Measurements from ENCODE around the gene GBP2. TPM values are rescaled to one million over a fixed set of nuclear protein-coding genes. Genes with fewer than 3 reads are reported as not detected.

GBP2 gene, protein sequence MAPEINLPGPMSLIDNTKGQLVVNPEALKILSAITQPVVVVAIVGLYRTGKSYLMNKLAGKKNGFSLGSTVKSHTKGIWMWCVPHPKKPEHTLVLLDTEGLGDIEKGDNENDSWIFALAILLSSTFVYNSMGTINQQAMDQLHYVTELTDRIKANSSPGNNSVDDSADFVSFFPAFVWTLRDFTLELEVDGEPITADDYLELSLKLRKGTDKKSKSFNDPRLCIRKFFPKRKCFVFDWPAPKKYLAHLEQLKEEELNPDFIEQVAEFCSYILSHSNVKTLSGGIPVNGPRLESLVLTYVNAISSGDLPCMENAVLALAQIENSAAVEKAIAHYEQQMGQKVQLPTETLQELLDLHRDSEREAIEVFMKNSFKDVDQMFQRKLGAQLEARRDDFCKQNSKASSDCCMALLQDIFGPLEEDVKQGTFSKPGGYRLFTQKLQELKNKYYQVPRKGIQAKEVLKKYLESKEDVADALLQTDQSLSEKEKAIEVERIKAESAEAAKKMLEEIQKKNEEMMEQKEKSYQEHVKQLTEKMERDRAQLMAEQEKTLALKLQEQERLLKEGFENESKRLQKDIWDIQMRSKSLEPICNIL
- 14.5 TPM for polyA plus RNA-seq (2013, experiment 1 of 2)
- 16.1 TPM for polyA plus RNA-seq (2013, experiment 2 of 2)

DNA sequence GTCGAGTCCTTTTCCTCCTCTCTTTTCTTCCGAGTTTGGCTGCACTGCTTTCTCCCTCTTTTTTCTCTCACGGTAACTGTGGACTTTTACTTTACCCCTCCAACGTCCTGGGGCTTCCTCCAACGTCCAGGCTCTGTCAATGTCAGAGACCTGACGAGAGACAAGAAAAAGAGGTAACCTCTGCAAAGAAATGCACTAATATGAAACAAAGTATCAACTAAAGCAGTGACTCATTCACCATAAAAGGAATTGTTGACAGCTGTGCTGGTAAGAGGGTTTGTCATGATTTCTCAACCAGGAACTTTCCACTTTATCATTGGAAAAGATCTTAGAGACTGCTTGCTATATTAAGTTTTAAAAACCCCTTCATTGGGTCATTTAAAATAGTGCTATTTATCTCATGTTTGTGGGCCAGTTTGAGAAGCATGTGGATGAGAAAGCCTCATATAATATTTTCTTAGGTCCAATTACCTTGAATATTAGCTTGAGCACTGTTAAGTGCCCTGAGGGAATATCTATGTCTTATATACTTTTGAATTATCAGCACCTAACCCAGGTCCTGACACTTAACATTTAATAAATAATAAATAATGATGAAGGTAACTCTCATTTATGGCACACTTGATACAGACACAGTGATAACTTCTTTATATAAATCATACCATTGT, at the start of gene GBP2:
GBP2 (minus strand) TSS at position 202 of the 668 bp plus-strand sequence. CDS start 4,148 bp downstream, outside the sequence.
- no peak within 1 kb of the TSS for H3K4me3 ChIP-seq (ENCODE audit: extremely low read depth, insufficient read depth, low read length, poor library complexity, severe bottlenecking)
- H3K27ac ChIP-seq (ENCODE audit: low read depth, low read length, severe bottlenecking): peak within 1 kb of the TSS; percentile 80
- H3K4me1 ChIP-seq (ENCODE audit: control insufficient read depth, insufficient read depth, low read length, poor library complexity, severe bottlenecking): peaks cover 14% of the 10 kb centered on the region
- H3K9me3 ChIP-seq (ENCODE audit: control insufficient read depth, low read length): no peaks in the 10 kb centered on the region
- H3K36me3 ChIP-seq (ENCODE audit: control insufficient read depth, insufficient read depth, low read length): no peaks in the 10 kb centered on the region
- 69 to 72% methylated on average over 5 to 6 of the region's 6 CpGs for WGBS, 2 experiments (ENCODE audit: insufficient coverage in 2 of 2)

DNA sequence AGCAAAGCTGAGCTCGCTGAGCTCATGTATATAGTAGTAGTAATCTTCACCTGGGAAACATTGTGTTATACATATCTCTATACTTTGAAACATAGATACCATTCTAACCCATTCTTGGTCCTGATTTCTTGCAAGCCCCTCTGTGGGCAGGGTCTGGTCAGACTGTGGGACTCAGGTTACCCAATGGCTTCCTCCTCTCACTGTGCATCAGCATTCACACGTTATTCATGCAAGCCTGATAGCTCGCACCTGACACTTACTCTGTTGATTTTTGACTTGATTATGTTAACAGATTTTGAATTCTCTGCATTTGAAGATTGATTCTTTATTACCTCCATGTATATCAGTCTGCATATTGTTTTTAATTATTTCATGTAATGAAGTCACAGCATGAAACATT, 48.6 kb upstream of the GBP2 start:
- Histone ChIP-seq H3K4me3 (ENCODE audit: extremely low read depth, insufficient read depth, low read length, poor library complexity, severe bottlenecking) (no peak overlapping the region), H3K4me1 (ENCODE audit: control insufficient read depth, insufficient read depth, low read length, poor library complexity, severe bottlenecking) (no peaks in the 10 kb centered on the region), H3K36me3 (ENCODE audit: control insufficient read depth, insufficient read depth, low read length) (no peaks in the 10 kb centered on the region), H3K27ac (ENCODE audit: low read depth, low read length, severe bottlenecking) (no peak overlapping the region), H3K9me3 (ENCODE audit: control insufficient read depth, low read length) (no peaks in the 10 kb centered on the region)
- no CpG with 5 or more reads among the region's 3 CpGs for WGBS, 2 experiments (ENCODE audit: insufficient coverage in 2 of 2)

DNA sequence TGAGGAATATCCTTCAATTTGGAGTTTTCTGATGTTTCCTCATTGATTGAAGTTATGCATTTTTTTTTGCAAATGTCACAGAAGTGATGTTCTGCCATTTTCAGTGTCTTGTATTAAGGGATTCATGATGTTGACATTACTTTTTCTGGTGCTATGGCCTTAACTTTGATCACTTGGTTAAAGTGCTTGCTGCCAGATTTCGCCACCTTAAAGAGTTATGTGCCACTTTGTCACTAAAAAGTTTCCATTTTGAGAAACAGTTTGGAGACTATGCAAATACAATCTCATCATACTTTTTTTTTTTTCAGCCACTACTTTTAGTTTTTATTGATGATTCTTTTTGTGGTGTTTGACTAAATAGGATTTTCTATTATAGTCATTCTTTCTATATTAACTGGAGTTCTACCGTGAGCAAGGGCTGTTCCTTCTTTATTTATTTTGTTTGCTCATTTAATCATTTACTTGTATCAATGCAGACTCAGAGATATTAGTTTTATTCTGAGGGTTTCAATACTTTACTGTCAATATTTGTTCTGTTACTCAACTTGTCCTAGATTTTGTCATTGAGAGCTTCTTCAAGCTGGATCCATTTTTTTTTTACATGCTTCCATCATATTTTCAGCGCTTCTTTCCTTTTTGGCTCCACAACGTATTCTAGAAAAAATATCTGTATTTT, 46.7 kb upstream of the GBP2 start:
- 90 to 100% methylated on average over 2 of the region's 4 CpGs for WGBS, 2 experiments (ENCODE audit: insufficient coverage in 2 of 2)
- Histone ChIP-seq H3K36me3 (ENCODE audit: control insufficient read depth, insufficient read depth, low read length) (no peaks in the 10 kb centered on the region), H3K9me3 (ENCODE audit: control insufficient read depth, low read length) (no peaks in the 10 kb centered on the region), H3K4me3 (ENCODE audit: extremely low read depth, insufficient read depth, low read length, poor library complexity, severe bottlenecking) (no peak overlapping the region), H3K4me1 (ENCODE audit: control insufficient read depth, insufficient read depth, low read length, poor library complexity, severe bottlenecking) (no peaks in the 10 kb centered on the region), H3K27ac (ENCODE audit: low read depth, low read length, severe bottlenecking) (no peak overlapping the region)

DNA sequence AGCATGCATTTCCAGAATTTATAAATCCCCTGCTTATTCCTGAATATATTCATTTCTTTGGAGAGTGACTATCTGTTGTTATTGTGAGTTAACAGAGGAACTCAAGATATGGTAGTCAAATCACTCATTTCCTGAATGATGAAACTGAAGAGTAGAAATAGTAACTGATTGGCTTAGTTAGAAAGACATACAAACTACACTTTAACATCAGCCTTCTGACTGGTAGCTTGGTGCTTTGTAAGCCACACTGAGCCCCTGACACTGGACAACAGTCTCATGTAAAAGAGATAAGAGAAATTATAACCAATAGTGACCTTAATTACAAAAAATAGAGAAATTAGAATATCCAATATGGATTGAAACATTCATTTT, 45.1 kb upstream of the GBP2 start:
- H3K4me3 ChIP-seq (ENCODE audit: extremely low read depth, insufficient read depth, low read length, poor library complexity, severe bottlenecking): no peak overlapping the region
- no peaks in the 10 kb centered on the region for H3K4me1 ChIP-seq (ENCODE audit: control insufficient read depth, insufficient read depth, low read length, poor library complexity, severe bottlenecking)
- H3K9me3 ChIP-seq (ENCODE audit: control insufficient read depth, low read length): no peaks in the 10 kb centered on the region
- H3K27ac ChIP-seq (ENCODE audit: low read depth, low read length, severe bottlenecking): no peak overlapping the region
- no peaks in the 10 kb centered on the region for H3K36me3 ChIP-seq (ENCODE audit: control insufficient read depth, insufficient read depth, low read length)

DNA sequence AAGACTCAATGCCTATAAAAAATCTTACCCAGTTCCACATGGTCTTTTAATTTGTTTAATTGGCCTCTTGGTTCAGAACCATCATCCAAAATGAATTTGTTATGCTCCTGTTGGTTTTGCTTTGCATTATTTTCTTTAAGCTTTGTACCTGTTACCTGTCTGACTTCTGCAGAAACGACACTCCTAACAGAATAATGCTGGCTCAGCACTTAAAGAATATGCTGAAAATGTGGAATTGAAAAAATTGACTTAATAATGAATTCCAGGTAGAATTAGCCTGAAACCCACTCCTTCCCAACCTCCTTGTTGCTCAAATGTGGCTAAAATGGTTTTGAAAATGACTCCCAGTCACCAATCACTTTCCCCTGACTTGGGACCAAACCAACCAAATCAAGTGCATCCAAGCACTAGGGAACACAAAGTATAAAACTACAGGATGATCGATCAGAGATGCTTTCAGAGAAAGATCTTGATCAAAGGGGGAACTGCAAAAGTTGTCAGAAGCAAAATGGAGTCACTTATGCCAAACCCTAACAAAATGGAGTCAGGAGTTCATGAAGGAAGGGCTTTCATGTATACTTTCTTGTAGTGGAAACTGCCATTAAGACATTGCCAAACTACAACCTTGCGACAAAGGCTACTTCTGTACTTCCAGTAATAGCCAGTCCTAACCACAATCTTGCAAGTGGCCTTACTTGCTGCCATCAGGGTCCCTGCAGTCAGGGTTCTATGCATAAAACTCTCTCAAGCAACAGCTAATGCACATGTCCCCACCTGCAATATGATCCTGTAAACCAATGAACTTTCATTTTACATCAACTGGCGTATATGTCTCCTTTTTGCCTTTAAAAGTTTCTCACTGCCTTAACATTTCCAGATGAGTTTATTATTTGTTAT, 44.5 kb upstream of the GBP2 start:
- H3K4me3 ChIP-seq (ENCODE audit: extremely low read depth, insufficient read depth, low read length, poor library complexity, severe bottlenecking): no peak overlapping the region
- WGBS, 2 experiments (ENCODE audit: insufficient coverage in 2 of 2): 89 to 93% methylated on average over 1 to 3 of the region's 4 CpGs
- H3K4me1 ChIP-seq (ENCODE audit: control insufficient read depth, insufficient read depth, low read length, poor library complexity, severe bottlenecking): no peaks in the 10 kb centered on the region
- H3K27ac ChIP-seq (ENCODE audit: low read depth, low read length, severe bottlenecking): no peak overlapping the region
- no peaks in the 10 kb centered on the region for H3K36me3 ChIP-seq (ENCODE audit: control insufficient read depth, insufficient read depth, low read length)
- H3K9me3 ChIP-seq (ENCODE audit: control insufficient read depth, low read length): no peaks in the 10 kb centered on the region

DNA sequence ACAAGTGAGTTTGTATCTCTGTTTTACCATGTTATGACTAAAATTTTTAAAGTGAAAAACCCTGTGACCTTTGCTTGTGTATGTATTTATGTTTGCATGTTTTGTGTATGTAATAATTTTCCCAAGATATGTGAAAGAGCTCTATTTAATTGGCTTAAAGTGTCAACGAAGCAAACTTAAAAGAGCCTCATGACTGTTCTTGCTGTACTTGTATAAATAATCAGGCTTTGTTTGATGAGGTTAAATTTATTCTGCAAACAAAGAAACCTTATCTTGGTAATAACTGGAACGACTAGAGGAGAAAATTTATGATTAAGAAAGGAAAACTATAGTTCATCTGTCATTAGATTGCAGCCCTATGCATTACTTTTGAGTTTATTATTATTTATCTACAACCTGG, 43.3 kb upstream of the GBP2 start:
- WGBS, 2 experiments (ENCODE audit: insufficient coverage in 2 of 2): 91 to 100% methylated on average over 1 of the region's 2 CpGs
- no peak overlapping the region for H3K4me3 ChIP-seq (ENCODE audit: extremely low read depth, insufficient read depth, low read length, poor library complexity, severe bottlenecking)
- no peak overlapping the region for H3K27ac ChIP-seq (ENCODE audit: low read depth, low read length, severe bottlenecking)
- H3K36me3 ChIP-seq (ENCODE audit: control insufficient read depth, insufficient read depth, low read length): no peaks in the 10 kb centered on the region
- no peaks in the 10 kb centered on the region for H3K9me3 ChIP-seq (ENCODE audit: control insufficient read depth, low read length)
- no peaks in the 10 kb centered on the region for H3K4me1 ChIP-seq (ENCODE audit: control insufficient read depth, insufficient read depth, low read length, poor library complexity, severe bottlenecking)

DNA sequence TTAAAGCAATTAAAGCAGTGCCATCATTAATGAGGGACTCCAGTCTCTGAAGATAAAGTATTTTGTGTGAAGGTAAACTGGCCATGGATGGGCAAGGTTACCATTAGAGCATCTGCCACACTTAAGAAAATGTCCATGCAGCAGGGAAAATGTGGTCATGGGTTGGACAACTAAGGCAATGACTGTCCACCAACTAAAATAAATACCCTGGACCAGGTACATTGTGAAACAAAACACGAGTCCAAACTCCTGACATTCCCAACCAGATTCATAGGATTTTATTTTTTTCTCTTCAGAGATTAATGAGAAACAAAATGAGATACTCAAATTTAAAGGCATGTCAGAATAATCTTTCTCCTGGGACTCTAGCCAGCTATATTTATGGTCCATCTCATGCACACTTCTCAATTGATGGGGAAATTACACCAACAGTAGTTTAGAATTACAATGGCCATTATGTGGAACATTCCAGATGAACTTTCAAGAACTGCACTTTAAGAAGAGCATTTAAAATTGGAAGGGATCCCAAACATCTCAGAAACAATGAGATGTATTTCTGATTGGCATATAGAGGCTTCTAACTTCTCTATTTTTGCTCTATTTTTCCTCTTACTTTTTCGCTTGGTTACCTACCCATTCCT, 41.8 kb upstream of the GBP2 start:
- H3K36me3 ChIP-seq (ENCODE audit: control insufficient read depth, insufficient read depth, low read length): no peaks in the 10 kb centered on the region
- H3K9me3 ChIP-seq (ENCODE audit: control insufficient read depth, low read length): no peaks in the 10 kb centered on the region
- H3K27ac ChIP-seq (ENCODE audit: low read depth, low read length, severe bottlenecking): no peak overlapping the region
- no peak overlapping the region for H3K4me3 ChIP-seq (ENCODE audit: extremely low read depth, insufficient read depth, low read length, poor library complexity, severe bottlenecking)
- no CpG with 5 or more reads among the region's 2 CpGs for WGBS, 2 experiments (ENCODE audit: insufficient coverage in 2 of 2)
- H3K4me1 ChIP-seq (ENCODE audit: control insufficient read depth, insufficient read depth, low read length, poor library complexity, severe bottlenecking): no peaks in the 10 kb centered on the region

DNA sequence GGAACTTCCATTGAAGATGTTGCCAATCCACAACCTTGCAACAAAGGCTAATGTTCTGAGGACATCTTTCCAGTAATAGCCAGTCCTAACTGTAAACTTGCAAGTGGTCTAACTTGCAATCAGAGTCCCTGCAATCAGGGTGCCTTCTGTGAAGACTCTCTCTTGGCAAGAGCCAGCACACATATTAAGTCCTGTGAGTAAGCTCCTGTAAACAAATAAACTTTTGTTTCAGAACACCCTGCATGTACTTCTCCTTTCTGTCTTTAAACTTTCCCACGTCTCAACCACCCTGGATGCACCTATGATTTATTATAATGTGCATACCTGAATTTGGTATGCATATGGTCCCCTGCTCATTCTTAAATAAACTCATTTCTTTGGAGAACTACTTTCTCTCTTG, 40.8 kb upstream of the GBP2 start:
- H3K36me3 ChIP-seq (ENCODE audit: control insufficient read depth, insufficient read depth, low read length): no peaks in the 10 kb centered on the region

DNA sequence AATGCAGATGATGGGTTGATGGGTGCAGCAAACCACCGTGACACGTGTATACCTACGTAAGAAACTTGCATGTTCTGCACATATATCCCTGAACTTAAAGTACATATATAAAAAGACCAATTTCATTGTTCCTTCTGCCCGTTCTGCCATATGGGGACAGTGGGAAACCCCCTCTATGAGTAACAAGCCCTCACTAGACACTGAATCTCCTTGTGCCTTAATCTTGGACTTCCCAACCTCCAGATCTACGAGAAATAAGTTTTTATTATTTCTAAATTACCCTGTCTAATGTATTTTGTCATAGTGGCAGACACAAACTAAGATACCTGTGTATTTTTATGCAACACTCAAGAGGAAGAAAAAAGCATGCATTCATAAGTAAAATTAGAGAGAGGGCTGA, 39.9 kb upstream of the GBP2 start:
- 83% methylated on average over 1 of the region's 5 CpGs; no CpG with 5 or more reads in 1 of the 2 experiments for WGBS, 2 experiments (ENCODE audit: insufficient coverage in 2 of 2)

More for the DNA sequence above, 40.8 kb upstream of the GBP2 start:
- Histone ChIP-seq H3K9me3 (ENCODE audit: control insufficient read depth, low read length) (no peaks in the 10 kb centered on the region), H3K4me3 (ENCODE audit: extremely low read depth, insufficient read depth, low read length, poor library complexity, severe bottlenecking) (no peak overlapping the region), H3K4me1 (ENCODE audit: control insufficient read depth, insufficient read depth, low read length, poor library complexity, severe bottlenecking) (no peaks in the 10 kb centered on the region), H3K27ac (ENCODE audit: low read depth, low read length, severe bottlenecking) (no peak overlapping the region)
- WGBS, 2 experiments (ENCODE audit: insufficient coverage in 2 of 2): no CpG with 5 or more reads among the region's 1 CpG

More for the DNA sequence above, 39.9 kb upstream of the GBP2 start:
- no peaks in the 10 kb centered on the region for H3K36me3 ChIP-seq (ENCODE audit: control insufficient read depth, insufficient read depth, low read length)
- H3K9me3 ChIP-seq (ENCODE audit: control insufficient read depth, low read length): no peaks in the 10 kb centered on the region
- no peak overlapping the region for H3K27ac ChIP-seq (ENCODE audit: low read depth, low read length, severe bottlenecking)
- H3K4me3 ChIP-seq (ENCODE audit: extremely low read depth, insufficient read depth, low read length, poor library complexity, severe bottlenecking): no peak overlapping the region
- no peaks in the 10 kb centered on the region for H3K4me1 ChIP-seq (ENCODE audit: control insufficient read depth, insufficient read depth, low read length, poor library complexity, severe bottlenecking)
